ENCODE results near the gene IBA57.

IBA57 gene

GRCh38 chr1:228197555-228198147 is 32.0 kb downstream of the IBA57 start:
- no peak for FAIRE-seq

GRCh38 chr1:228198977-228199590 is 33.5 kb downstream of the IBA57 start:
- FAIRE-seq: peak; percentile 75

GRCh38 chr1:228204958-228205357 is 39.4 kb downstream of the IBA57 start:
- FAIRE-seq: no peak

GRCh38 chr1:228205526-228206436 is 40.2 kb downstream of the IBA57 start:
- FAIRE-seq: no peak

GRCh38 chr1:228206582-228207351 is 41.2 kb downstream of the IBA57 start:
- no peak for FAIRE-seq

- no peak for FAIRE-seq
Measured at GRCh38 chr1:228207381-228207810, 41.8 kb downstream of the IBA57 start.

- FAIRE-seq: no peak
Measured at GRCh38 chr1:228207851-228208821, 42.5 kb downstream of the IBA57 start, which contains the start of gene OBSCN. Gene OBSCN (plus strand): TSS chr1:228208044. CDS start chr1:228211784, 3,740 bp downstream.

GRCh38 chr1:228208831-228209551 is 43.4 kb downstream of the IBA57 start:
- no peak for FAIRE-seq

- FAIRE-seq: no peak
Measured at GRCh38 chr1:228209657-228210056, 44.1 kb downstream of the IBA57 start.

- FAIRE-seq: no peak
Measured at GRCh38 chr1:228210076-228210651, 44.6 kb downstream of the IBA57 start.

GRCh38 chr1:228210712-228211530 is 45.3 kb downstream of the IBA57 start:
- FAIRE-seq: no peak

GRCh38 chr1:228211531-228212414 is 46.2 kb downstream of the IBA57 start:
- no peak for FAIRE-seq

- FAIRE-seq: no peak
Measured at GRCh38 chr1:228212415-228212965, 46.9 kb downstream of the IBA57 start.

GRCh38 chr1:228212966-228213844 is 47.6 kb downstream of the IBA57 start:
- no peak for FAIRE-seq

GRCh38 chr1:228213917-228214808 is 48.6 kb downstream of the IBA57 start:
- FAIRE-seq: no peak

All from TTC549 (cell line).